T-cell (primary cell): Measurements from ENCODE around the gene PADI3. TPM values are rescaled to one million over a fixed set of nuclear protein-coding genes. Genes with fewer than 3 reads are reported as not detected.
"Not testable (repeated sequence)": the region's sequence is repeated elsewhere in the genome, so short reads cannot be mapped to it uniquely, and the experiment has no call there.

Experiments used
- ATAC-seq, 4 experiments: fragments of 200-7000 bp in 3 of 4; fragments of 150-1000 bp in 1 of 4; cut with Tn5 transposase; replicated peaks in 1 of 4; 1 replicate in 3 of 4; 2 replicates in 1 of 4; pipeline ENCODE4 v1.10.0; 2021; ENCODE audit warnings: moderate library complexity in 3 of 4, mild to moderate bottlenecking in 2 of 4, moderate number of reproducible peaks in 1 of 4
- CTCF ChIA-PET, 2 donors: fragments of 300-600 bp; sonication (Branson Sonifier 250); formaldehyde crosslinking; loops; one replicate each; lab custom pipeline; 2022; ENCODE audit warnings: antibody characterized with exemption in 2 of 2; lab: Charles Lee
- POLR2A ChIA-PET, 2 donors: fragments of 300-600 bp; sonication (Branson Sonifier 250); formaldehyde crosslinking; loops; one replicate each; lab custom pipeline; 2022; ENCODE audit warnings: antibody characterized with exemption in 2 of 2; lab: Charles Lee
- DNase-seq, 35 experiments: peaks; one replicate each; pipeline versions ENCODE4 v3.0.0 to v3.0.0-alpha.2; 2013 to 2023
- H3K27ac ChIP-seq: one replicate; pipeline ENCODE4 v1.5.1; 2013; ENCODE audit warnings: low read length
- H3K27me3 ChIP-seq, 2 experiments: replicated peaks in 1 of 2; 1 replicate in 1 of 2; 2 replicates in 1 of 2; pipeline versions ENCODE4 v1.6.1 to v1.7.0; 2013; ENCODE audit warnings: low read length in 1 of 2, mixed read lengths in 1 of 2; ENCODE audit not compliant: control insufficient read depth in 2 of 2, insufficient read depth in 2 of 2; ENCODE audit errors: extremely low read depth in 1 of 2
- H3K36me3 ChIP-seq, 2 donors: 1 replicate in 1 of 2; 2 replicates in 1 of 2; pipeline versions ENCODE4 v1.6.1 to v1.7.0; 2013; ENCODE audit warnings: low read length in 1 of 2; ENCODE audit not compliant: control insufficient read depth in 2 of 2, insufficient read depth in 1 of 2; ENCODE audit errors: extremely low read depth in 1 of 2
- H3K4me1 ChIP-seq, 2 experiments: 1 replicate in 1 of 2; 2 replicates in 1 of 2; pipeline versions ENCODE4 v1.6.1 to v1.7.0; 2013; ENCODE audit warnings: low read length in 2 of 2, mixed read lengths in 1 of 2; ENCODE audit not compliant: insufficient read depth in 2 of 2, control insufficient read depth in 1 of 2; ENCODE audit errors: extremely low read depth in 1 of 2
- H3K4me3 ChIP-seq, 2 donors: 1 replicate in 1 of 2; 2 replicates in 1 of 2; pipeline versions ENCODE4 v1.5.1 to v1.7.0; 2013; ENCODE audit warnings: mild to moderate bottlenecking in 2 of 2, low read length in 1 of 2, moderate library complexity in 1 of 2; ENCODE audit not compliant: control insufficient read depth in 1 of 2; ENCODE audit errors: extremely low read depth in 1 of 2
- H3K9me3 ChIP-seq: 2 replicates; pipeline ENCODE4 v1.7.0; 2013
- H3K27ac Mint-ChIP-seq, 2 donors: one replicate each; pipeline ENCODE4 v1.8.0; 2020 to 2021; ENCODE audit warnings: mild to moderate bottlenecking in 2 of 2, mixed read lengths in 2 of 2
- H3K27me3 Mint-ChIP-seq, 2 donors: one replicate each; pipeline ENCODE4 v1.8.0; 2021 to 2022; ENCODE audit warnings: mixed read lengths in 2 of 2
- H3K36me3 Mint-ChIP-seq: one replicate; pipeline ENCODE4 v1.8.0; 2021; ENCODE audit warnings: mixed read lengths
- H3K4me1 Mint-ChIP-seq, 3 donors: one replicate each; pipeline ENCODE4 v1.8.0; 2020 to 2022; ENCODE audit warnings: mixed read lengths in 3 of 3, mild to moderate bottlenecking in 1 of 3
- H3K4me3 Mint-ChIP-seq, 3 donors: one replicate each; pipeline ENCODE4 v1.8.0; 2020 to 2022; ENCODE audit warnings: mild to moderate bottlenecking in 3 of 3, mixed read lengths in 3 of 3, moderate library complexity in 3 of 3
- H3K9me3 Mint-ChIP-seq, 3 donors: one replicate each; pipeline ENCODE4 v1.8.0; 2020 to 2022; ENCODE audit warnings: mixed read lengths in 3 of 3
- WGBS: methylation state at CpG from one replicate; pipeline ENCODE4 v1.1.5; 2013; ENCODE audit warnings: missing lambda C conversion rate; ENCODE audit not compliant: insufficient coverage; 5-methylcytosine and 5-hydroxymethylcytosine counted together
- total RNA-seq, 35 experiments: library from RNA in 6 of 35; stranded (reverse) in 6 of 35; fragments of 120-200 nt in 1 of 35; gene quantifications; one replicate each; pipeline versions ENCODE4 v1.2.1 to v1.2.4 and lab custom pipeline; 2013 to 2026

Gene PADI3
- total RNA-seq, 5 donors from 2014 or later (not counting 1 experiment from before 2014, with no cell fraction given) = not detected

DNA sequence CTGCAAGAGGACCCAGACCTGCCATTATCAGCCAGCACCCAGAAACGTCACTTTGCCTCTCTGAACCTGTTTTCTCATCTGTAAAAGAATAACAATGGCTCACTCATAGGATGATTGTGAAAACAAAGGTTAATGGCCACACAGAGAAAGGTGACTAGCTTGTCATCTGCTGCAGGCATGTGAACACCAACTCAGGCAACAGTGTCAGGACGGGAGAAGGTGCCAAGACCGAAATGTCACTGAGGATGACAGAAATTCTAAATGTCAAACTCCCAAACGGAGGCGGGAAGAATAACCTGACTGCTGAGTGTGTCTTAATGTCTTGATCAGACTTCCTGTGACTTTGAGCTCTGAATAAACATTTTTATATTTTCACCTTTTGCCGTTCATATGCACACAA lies 69.4 kb downstream of the PADI3 start:
- POLR2A ChIA-PET = no interaction called here
- H3K27ac ChIP-seq = no peak overlapping the region
- Mint-ChIP-seq H3K27ac (no peak overlapping the region), H3K4me3 (no peak overlapping the region), H3K4me1 (no peaks in the 10 kb centered on the region), H3K9me3 (peaks cover 0 to 8% (median 0%) of the 10 kb centered on the region in 3 donors), H3K36me3 (no peaks in the 10 kb centered on the region), H3K27me3 (peaks cover 5 to 12% of the 10 kb centered on the region in 2 donors)
- no peaks in the 10 kb centered on the region for H3K36me3 ChIP-seq
- ATAC-seq (no peak), DNase-seq (no peak)
- CTCF ChIA-PET = interaction anchor here in 1 of 2 donors (0.6 kb wide), 1 partner anchor 38 kb away, joined by 3 read pairs; no protein-coding TSS in a partner anchor
- H3K4me3 ChIP-seq = no peak overlapping the region
- 70% methylated on average over 2 of the region's 6 CpGs for WGBS
- no peaks in the 10 kb centered on the region for H3K4me1 ChIP-seq
- peaks cover 0 to 23% of the 10 kb centered on the region in 2 experiments for H3K27me3 ChIP-seq
- H3K9me3 ChIP-seq = no peaks in the 10 kb centered on the region

DNA sequence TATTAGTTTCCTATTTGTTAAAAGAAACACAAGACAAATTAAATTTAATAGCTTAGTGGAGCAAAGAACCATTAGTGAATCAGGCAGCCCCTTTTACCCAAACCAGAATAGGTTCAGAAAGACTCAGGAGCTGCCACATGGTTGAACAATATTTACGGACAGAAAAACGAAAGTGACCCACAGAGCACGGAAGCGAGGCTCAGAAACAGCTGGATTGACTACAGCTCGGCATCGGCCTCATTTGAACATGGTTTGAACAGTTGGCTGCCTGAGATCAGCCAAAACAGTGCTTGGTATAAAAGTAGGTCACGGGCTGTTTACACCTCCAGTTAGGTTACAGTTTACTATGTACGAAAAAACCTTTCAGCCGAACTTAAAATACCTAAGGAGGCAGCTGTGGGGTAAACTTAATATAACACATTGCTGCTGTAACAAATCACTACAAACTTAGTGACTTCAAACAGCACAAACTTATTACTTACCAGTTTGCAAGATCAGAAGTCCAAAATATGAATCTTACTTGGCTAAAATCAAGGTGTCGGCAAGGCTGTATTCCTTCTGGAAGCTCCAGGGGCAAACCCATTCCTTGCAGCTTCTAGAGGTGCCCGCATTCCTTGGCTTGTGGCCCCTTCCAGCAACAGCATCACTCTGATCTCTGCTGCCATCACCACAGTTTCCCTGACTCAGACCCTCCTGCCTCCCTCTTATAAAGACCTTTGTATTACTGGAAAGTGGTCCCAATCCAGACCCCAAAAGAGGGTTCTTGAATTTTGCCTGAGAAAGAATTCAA lies 70.9 kb downstream of the PADI3 start:
- Histone ChIP-seq H3K4me3 (no peak overlapping the region), H3K27me3 (peaks cover 0 to 11% of the 10 kb centered on the region in 2 experiments), H3K9me3 (no peaks in the 10 kb centered on the region), H3K27ac (no peak overlapping the region), H3K36me3 (no peaks in the 10 kb centered on the region), H3K4me1 (no peaks in the 10 kb centered on the region)
- 89% methylated on average over 7 of the region's 11 CpGs for WGBS
- H3K36me3 Mint-ChIP-seq = no peaks in the 10 kb centered on the region
- ChIA-PET POLR2A (no interaction called here), CTCF (no interaction called here)
- no peaks in the 10 kb centered on the region for H3K4me1 Mint-ChIP-seq
- DNase-seq (no peak), ATAC-seq (no peak)
- H3K27me3 Mint-ChIP-seq = peaks cover 5 to 9% of the 10 kb centered on the region in 2 donors
- H3K27ac Mint-ChIP-seq = no peak overlapping the region
- H3K9me3 Mint-ChIP-seq = peaks cover 0 to 8% (median 3%) of the 10 kb centered on the region in 3 donors
- no peak overlapping the region for H3K4me3 Mint-ChIP-seq

- H3K36me3 ChIP-seq, H3K4me1 ChIP-seq, ATAC-seq, CTCF ChIA-PET, H3K4me1 Mint-ChIP-seq, H3K27me3 ChIP-seq, H3K9me3 ChIP-seq, POLR2A ChIA-PET, H3K4me3 ChIP-seq, H3K27me3 Mint-ChIP-seq, H3K4me3 Mint-ChIP-seq, H3K27ac Mint-ChIP-seq, H3K27ac ChIP-seq, H3K36me3 Mint-ChIP-seq, DNase-seq, H3K9me3 Mint-ChIP-seq: not testable (repeated sequence)
- 75% methylated on average over 2 of the region's 6 CpGs for WGBS
Measured at GRCh38 chr1:17321857-17322390, 73.0 kb downstream of the PADI3 start.

GRCh38 chr1:17328855-17329254 lies 80.0 kb downstream of the PADI3 start:
- H3K4me1 ChIP-seq = no peaks in the 10 kb centered on the region
- no peak overlapping the region for H3K4me3 Mint-ChIP-seq
- H3K36me3 ChIP-seq = no peaks in the 10 kb centered on the region
- POLR2A ChIA-PET = no interaction called here
- H3K9me3 ChIP-seq = no peaks in the 10 kb centered on the region
- 80% methylated on average over 1 of the region's 5 CpGs for WGBS
- peaks cover 20 to 28% of the 10 kb centered on the region in 2 donors for H3K27me3 Mint-ChIP-seq
- no peaks in the 10 kb centered on the region for H3K36me3 Mint-ChIP-seq
- peaks cover 0 to 20% of the 10 kb centered on the region in 2 experiments for H3K27me3 ChIP-seq
- ATAC-seq (no peak), DNase-seq (no peak)
- no peak overlapping the region for H3K27ac Mint-ChIP-seq
- CTCF ChIA-PET = interaction anchor here in 1 of 2 donors (0.6 kb wide), 1 partner anchor 7 kb away, joined by 3 read pairs; no protein-coding TSS in a partner anchor
- H3K4me1 Mint-ChIP-seq = no peaks in the 10 kb centered on the region
- no peak overlapping the region for H3K27ac ChIP-seq
- no peak overlapping the region for H3K4me3 ChIP-seq
- H3K9me3 Mint-ChIP-seq = peaks cover 0 to 6% (median 0%) of the 10 kb centered on the region in 3 donors

DNA sequence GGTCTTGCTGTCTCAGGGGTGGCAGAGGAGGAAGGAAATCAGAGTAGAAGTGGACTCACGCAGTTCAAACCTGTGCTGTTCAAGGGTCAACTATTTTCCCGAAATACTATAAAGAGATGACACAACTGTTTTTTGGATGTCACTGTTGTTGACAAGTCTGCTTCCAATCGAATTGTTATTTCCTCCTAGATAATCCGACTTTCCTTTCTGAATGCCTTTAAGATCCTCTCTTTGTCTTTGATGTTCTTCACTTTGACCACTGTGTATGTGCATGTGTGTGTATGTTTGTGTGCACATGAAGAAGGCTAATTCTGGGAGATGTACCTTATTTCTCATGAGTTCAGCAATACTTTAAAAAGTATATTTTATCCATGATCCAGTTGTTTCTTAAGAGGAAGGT lies 80.7 kb downstream of the PADI3 start:
- DNase-seq (no peak), ATAC-seq (no peak)
- Histone ChIP-seq H3K4me1 (no peaks in the 10 kb centered on the region), H3K27ac (no peak overlapping the region), H3K9me3 (no peaks in the 10 kb centered on the region), H3K36me3 (no peaks in the 10 kb centered on the region), H3K27me3 (peaks cover 0 to 20% of the 10 kb centered on the region in 2 experiments), H3K4me3 (no peak overlapping the region)
- Mint-ChIP-seq H3K27me3 (peaks cover 22 to 29% of the 10 kb centered on the region in 2 donors), H3K4me3 (no peak overlapping the region), H3K36me3 (no peaks in the 10 kb centered on the region), H3K9me3 (peaks cover 0 to 4% (median 0%) of the 10 kb centered on the region in 3 donors), H3K27ac (no peak overlapping the region), H3K4me1 (no peaks in the 10 kb centered on the region)
- ChIA-PET CTCF (no interaction called here), POLR2A (no interaction called here)
- no CpG with 5 or more reads among the region's 4 CpGs for WGBS

- ChIA-PET POLR2A (no interaction called here), CTCF (no interaction called here)
- no peak overlapping the region for H3K27ac ChIP-seq
- H3K4me1 ChIP-seq = no peaks in the 10 kb centered on the region
- no peaks in the 10 kb centered on the region for H3K36me3 ChIP-seq
- Mint-ChIP-seq H3K27ac (no peak overlapping the region), H3K27me3 (peaks cover 26 to 29% of the 10 kb centered on the region in 2 donors), H3K4me3 (no peak overlapping the region), H3K36me3 (no peaks in the 10 kb centered on the region), H3K4me1 (no peaks in the 10 kb centered on the region), H3K9me3 (no peaks in the 10 kb centered on the region)
- H3K4me3 ChIP-seq = no peak overlapping the region
- H3K9me3 ChIP-seq = no peaks in the 10 kb centered on the region
- peaks cover 0 to 24% of the 10 kb centered on the region in 2 experiments for H3K27me3 ChIP-seq
- no peak for DNase-seq
- ATAC-seq = no peak
- whole genome bisulfite sequencing = 74% methylated on average over 5 of the region's 7 CpGs
Measured at GRCh38 chr1:17330856-17331255, 82.0 kb downstream of the PADI3 start.
